Fibroblast of the conjunctiva (primary cell): ENCODE results near the gene BAG2.

Experiments used
- DNase-seq: peaks from one replicate; pipeline ENCODE4 v3.0.0-alpha.2; 2010; ENCODE audit warnings: low read depth

The BAG2 gene

DNA sequence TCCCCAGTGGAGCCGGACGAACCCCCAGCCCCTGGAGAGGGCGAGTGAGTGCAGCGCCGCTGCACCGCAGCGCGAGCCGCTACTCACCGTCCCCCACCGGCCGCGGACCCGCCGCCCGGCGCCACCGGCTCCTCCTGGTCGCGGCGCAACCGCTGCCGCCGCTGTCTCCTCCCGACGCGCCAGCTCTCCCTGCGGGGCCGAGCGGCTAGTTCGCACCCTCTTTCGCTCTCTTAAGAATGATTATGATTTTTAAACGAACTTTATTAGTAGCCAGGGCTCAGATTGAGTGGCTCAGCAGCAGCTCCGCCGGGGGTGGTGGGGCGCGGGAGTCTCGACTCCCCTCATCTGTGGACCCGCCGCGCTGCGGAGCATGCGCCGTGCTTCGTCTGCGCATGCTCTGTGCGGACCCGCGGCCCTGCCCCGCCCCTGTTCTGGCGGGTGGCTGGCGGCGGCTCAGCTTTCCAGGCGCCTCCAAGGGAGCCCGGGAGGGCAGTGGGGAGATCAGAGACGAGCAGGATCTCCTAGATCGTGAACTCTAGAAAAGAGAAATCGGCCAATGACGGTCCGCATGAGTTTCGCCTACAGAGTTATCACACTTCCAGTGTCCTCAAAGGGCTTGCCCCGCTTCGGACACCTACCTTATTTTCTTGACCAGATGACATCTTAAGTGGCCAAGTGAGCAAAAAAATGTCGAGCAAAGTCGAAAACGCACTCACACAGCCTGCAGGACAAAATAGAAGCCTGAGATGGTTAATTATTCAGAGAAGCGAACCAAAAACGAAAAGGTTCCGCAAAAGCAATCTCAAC, 50.0 kb downstream of the BAG2 start, which contains the start of gene RAB23:
Gene RAB23 (minus strand): TSS at position 372 of the 807 bp plus-strand sequence. CDS start 11,927 bp downstream, outside the sequence.
- DNase-seq = peak; percentile 72

DNA sequence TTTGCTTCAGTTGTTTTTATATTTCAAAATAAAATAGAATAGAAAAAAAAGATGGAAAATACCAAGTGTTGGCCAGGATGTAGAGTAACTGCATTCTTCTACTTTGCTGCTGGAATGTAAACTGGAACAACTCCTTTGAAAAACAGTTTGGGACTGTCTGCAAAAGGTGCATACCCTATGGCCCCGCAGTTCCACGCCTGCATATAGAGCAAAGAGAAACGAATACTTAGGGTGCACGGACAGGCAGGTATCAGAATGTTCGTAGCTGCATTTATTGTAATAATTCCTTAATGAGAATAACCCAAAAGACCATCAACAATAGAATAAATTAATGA, 50.6 kb downstream of the BAG2 start:
- no peak for DNase-seq

DNA sequence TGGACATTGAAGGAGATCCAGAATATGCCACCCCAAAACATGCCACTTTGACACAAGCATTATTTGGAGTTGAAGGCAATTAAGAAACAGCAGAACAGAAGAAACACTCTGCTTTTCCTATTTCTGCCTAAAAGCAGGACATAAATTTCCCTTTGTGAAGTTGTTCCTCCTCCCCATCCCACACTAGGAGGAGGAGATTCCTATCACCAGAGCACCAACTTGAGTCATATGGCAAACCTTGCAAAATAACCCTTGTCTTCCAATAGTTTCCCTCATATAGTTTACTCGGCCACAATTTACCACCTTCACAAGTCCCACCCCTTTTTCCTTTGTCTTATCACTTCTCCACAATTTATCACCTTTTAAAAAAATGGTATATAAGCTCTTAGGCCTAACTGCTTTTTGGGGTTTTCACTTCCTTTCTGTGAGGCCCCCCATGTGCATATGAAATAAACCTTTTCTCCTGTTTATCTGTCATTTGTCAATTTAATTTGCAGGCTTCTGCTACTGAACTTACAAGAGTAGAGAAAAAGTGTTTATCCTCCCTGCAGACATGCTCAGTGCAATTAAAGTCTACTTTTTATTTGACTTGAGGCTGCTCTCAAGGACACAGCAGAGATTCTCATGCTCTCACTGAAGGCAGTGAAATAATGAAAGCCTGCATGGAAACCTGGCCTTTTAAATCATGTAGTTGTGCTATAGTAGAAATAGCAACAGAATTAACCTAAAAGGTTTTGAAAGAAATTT, 52.8 kb downstream of the BAG2 start:
- no peak for DNase-seq

DNA sequence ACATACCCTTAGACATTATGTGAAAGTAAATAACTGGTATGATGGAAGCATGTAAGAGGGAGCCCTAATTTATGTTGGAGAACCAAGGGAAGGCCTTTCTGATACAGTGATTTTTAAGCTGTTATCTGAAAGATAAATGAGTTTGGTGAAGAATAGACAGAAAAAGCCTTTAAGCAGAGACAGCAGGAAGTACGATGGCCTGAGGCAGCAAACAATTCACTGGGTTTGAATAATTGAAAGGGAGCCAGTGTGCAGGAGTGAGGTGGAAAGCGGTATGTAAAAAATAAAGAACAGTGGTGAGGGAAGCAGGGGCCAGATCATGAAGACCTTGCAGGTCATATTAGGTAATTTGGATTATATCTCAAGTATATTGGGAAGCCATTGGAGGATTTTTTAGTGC, 54.1 kb downstream of the BAG2 start:
- DNase-seq = no peak
